SK-N-SH (cell line): ENCODE data around the gene PRPH. TPM values are rescaled to one million over a fixed set of nuclear protein-coding genes. Genes with fewer than 3 reads are reported as not detected.

Experiments
- CTCF ChIA-PET: fragments of 300-600, 350-600 bp; formaldehyde crosslinking; extraction: SDS; loops from one replicate; lab custom pipeline; 2021; lab: Yijun Ruan, JAX
- POLR2A ChIA-PET: fragments of 350-600 bp; sonication (Branson Sonifier 250); formaldehyde crosslinking; extraction: SDS; loops from one replicate; lab custom pipeline; 2020; ENCODE audit warnings: antibody characterized with exemption, inconsistent platforms; lab: Yijun Ruan, JAX
- DNase-seq: peaks from one replicate; pipeline ENCODE4 v3.0.0; 2012
- H2AFZ ChIP-seq: fragments of 200-600 bp; sonication (generic); 2 replicates; pipeline ENCODE4 v1.8.1; 2016; ENCODE audit warnings: antibody characterized with exemption, mild to moderate bottlenecking, low read depth
- H3F3A ChIP-seq: fragments of 200-600 bp; sonication (generic); replicated peaks from 2 replicates; pipeline ENCODE3; 2016; ENCODE audit warnings: antibody characterized with exemption, mild to moderate bottlenecking; ENCODE audit not compliant: insufficient read depth
- H3K27ac ChIP-seq, 2 experiments: fragments of 200-500 bp in 1 of 2; fragments of 200-600 bp in 1 of 2; sonication (Bioruptor generic) in 1 of 2; sonication (generic), shearing (Covaris generic) in 1 of 2; 2 replicates each; pipeline versions ENCODE4 v1.5.1 to v1.6.1; 2014 to 2016; ENCODE audit warnings: low read depth in 2 of 2, inconsistent platforms in 1 of 2, low read length in 1 of 2, mild to moderate bottlenecking in 1 of 2, mixed read lengths in 1 of 2
- H3K27me3 ChIP-seq: fragments of 200-600 bp; sonication (generic), shearing (Covaris generic); 2 replicates; pipeline ENCODE4 v1.6.1; 2016; ENCODE audit warnings: mixed run types; ENCODE audit not compliant: insufficient read depth
- H3K36me3 ChIP-seq, 2 experiments: fragments of 200-500 bp in 1 of 2; fragments of 200-600 bp in 1 of 2; sonication (Bioruptor generic) in 1 of 2; sonication (generic) in 1 of 2; replicated peaks in 1 of 2; 2 replicates each; pipeline versions ENCODE3 to v1.5.1; 2014 to 2016; ENCODE audit warnings: low read length in 1 of 2, mild to moderate bottlenecking in 1 of 2; ENCODE audit not compliant: insufficient read depth in 2 of 2, control insufficient read depth in 1 of 2
- H3K4me1 ChIP-seq, 2 experiments: fragments of 200-500 bp in 1 of 2; fragments of 200-600 bp in 1 of 2; sonication (Bioruptor generic) in 1 of 2; sonication (generic), shearing (Covaris generic) in 1 of 2; 2 replicates each; pipeline versions ENCODE4 v1.5.1 to v1.6.1; 2014 to 2016; ENCODE audit warnings: low read depth in 1 of 2, low read length in 1 of 2, mixed run types in 1 of 2; ENCODE audit not compliant: insufficient read depth in 2 of 2, control insufficient read depth in 1 of 2
- H3K4me2 ChIP-seq: fragments of 200-600 bp; sonication (generic), shearing (Covaris generic); 2 replicates; pipeline ENCODE4 v1.6.1; 2017; ENCODE audit warnings: mixed run types
- H3K4me3 ChIP-seq, 2 experiments: fragments of 200-500 bp in 1 of 2; fragments of 200-600 bp in 1 of 2; sonication (Bioruptor generic) in 1 of 2; sonication (generic), shearing (Covaris generic) in 1 of 2; 2 replicates each; pipeline versions ENCODE4 v1.5.1 to v1.8.1; 2014 to 2016; ENCODE audit warnings: low read depth in 2 of 2, inconsistent platforms in 1 of 2, low read length in 1 of 2, mild to moderate bottlenecking in 1 of 2, mixed read lengths in 1 of 2, moderate library complexity in 1 of 2
- H3K79me2 ChIP-seq: fragments of 200-600 bp; sonication (generic); 2 replicates; pipeline ENCODE4 v1.8.1; 2017; ENCODE audit warnings: mild to moderate bottlenecking; ENCODE audit not compliant: insufficient read depth
- H3K9ac ChIP-seq: fragments of 200-600 bp; sonication (generic); 2 replicates; pipeline ENCODE4 v1.6.1; 2017; ENCODE audit warnings: mixed run types
- H3K9me2 ChIP-seq: fragments of 200-600 bp; sonication (generic); 2 replicates; pipeline ENCODE4 v1.6.1; 2017; ENCODE audit warnings: mixed run types
- H3K9me3 ChIP-seq: fragments of 200-600 bp; sonication (generic); 2 replicates; pipeline ENCODE4 v1.6.1; 2017; ENCODE audit warnings: mixed run types, mild to moderate bottlenecking, moderate library complexity
- H4K20me1 ChIP-seq: fragments of 200-600 bp; sonication (generic); 2 replicates; pipeline ENCODE4 v1.6.1; 2017; ENCODE audit warnings: mild to moderate bottlenecking, mixed run types; ENCODE audit not compliant: insufficient read depth
- CHD2 ChIP-seq: fragments of 150-350 bp; IDR thresholded peaks from 2 replicates; pipeline ENCODE4 v1.6.1; 2018; ENCODE audit warnings: low read length; ENCODE audit not compliant: partially characterized antibody
- ELF1 ChIP-seq: IDR thresholded peaks from 2 replicates; pipeline ENCODE4 v1.4.0; 2012
- MAX ChIP-seq: IDR thresholded peaks from 2 replicates; pipeline ENCODE4 v1.4.0; 2012; ENCODE audit warnings: low read depth
- PBX3 ChIP-seq: IDR thresholded peaks from 2 replicates; pipeline ENCODE4; 2012
- RCOR1 ChIP-seq: fragments of 150-350 bp; IDR thresholded peaks from 2 replicates; pipeline ENCODE4 v1.6.1; 2017; ENCODE audit warnings: antibody characterized with exemption, low read length
- TAF1 ChIP-seq: IDR thresholded peaks from 2 replicates; pipeline ENCODE4 v1.6.1; 2012; ENCODE audit warnings: low read depth, mild to moderate bottlenecking, low read length, moderate library complexity, borderline replicate concordance
- USF2 ChIP-seq: fragments of 150-350 bp; IDR thresholded peaks from 2 replicates; pipeline ENCODE4 v1.6.1; 2017; ENCODE audit warnings: antibody characterized with exemption, low read length, low read depth, borderline replicate concordance
- WGBS: methylation state at CpG from one replicate; pipeline ENCODE4 v1.1.6; 2017; ENCODE audit warnings: low lambda C conversion rate; 5-methylcytosine and 5-hydroxymethylcytosine counted together
- polyA plus RNA-seq, 3 experiments: library from polyadenylated mRNA; depleted of rRNA; stranded (reverse); fragments of >200 nt; gene quantifications; 2 replicates each; pipeline ENCODE4 v1.2.3, GENCODE V29; 2012
- TF ChIP-seq, protein P1 (sequence below): IDR thresholded peaks from 2 replicates; pipeline ENCODE4 v1.4.0; 2012; ENCODE audit warnings: low read depth, borderline replicate concordance
- TF ChIP-seq, protein P2 (sequence below): fragments of 200-600 bp; sonication (generic); IDR thresholded peaks from 2 replicates; pipeline ENCODE4 v1.6.1; 2017; ENCODE audit warnings: antibody characterized with exemption, mild to moderate bottlenecking, moderate library complexity

The PRPH gene
- polyA plus RNA-seq, 1 of the 3 experiments (the other 2 are of a cell fraction): 1.9 TPM

- Histone ChIP-seq H4K20me1 (no peaks in the 10 kb centered on the region), H3K36me3 (no peaks in the 10 kb centered on the region), H3K4me2 (no peak overlapping the region), H3K9ac (no peak overlapping the region), H3K4me3 (no peak overlapping the region), H3K27ac (no peak overlapping the region), H3K9me3 (no peaks in the 10 kb centered on the region), H3K4me1 (peaks cover 6 to 14% of the 10 kb centered on the region in 2 experiments; a peak in 2 of 4 replicates), H3K9me2 (no peaks in the 10 kb centered on the region)
- 69% methylated on average over 7 of the region's 7 CpGs for WGBS
- ChIA-PET POLR2A (no interaction called here), CTCF (interaction anchor here (0.6 to 3.7 kb wide), 5 partner anchors 13 to 73 kb away, joined by 3 to 22 read pairs (median 4); partner anchors contain the start of gene DNAJC22)
- no peak for TF ChIP-seq TAF1
- TF ChIP-seq USF2: no peak
- no peak for TF ChIP-seq CHD2
- TF ChIP-seq, protein P1, sequence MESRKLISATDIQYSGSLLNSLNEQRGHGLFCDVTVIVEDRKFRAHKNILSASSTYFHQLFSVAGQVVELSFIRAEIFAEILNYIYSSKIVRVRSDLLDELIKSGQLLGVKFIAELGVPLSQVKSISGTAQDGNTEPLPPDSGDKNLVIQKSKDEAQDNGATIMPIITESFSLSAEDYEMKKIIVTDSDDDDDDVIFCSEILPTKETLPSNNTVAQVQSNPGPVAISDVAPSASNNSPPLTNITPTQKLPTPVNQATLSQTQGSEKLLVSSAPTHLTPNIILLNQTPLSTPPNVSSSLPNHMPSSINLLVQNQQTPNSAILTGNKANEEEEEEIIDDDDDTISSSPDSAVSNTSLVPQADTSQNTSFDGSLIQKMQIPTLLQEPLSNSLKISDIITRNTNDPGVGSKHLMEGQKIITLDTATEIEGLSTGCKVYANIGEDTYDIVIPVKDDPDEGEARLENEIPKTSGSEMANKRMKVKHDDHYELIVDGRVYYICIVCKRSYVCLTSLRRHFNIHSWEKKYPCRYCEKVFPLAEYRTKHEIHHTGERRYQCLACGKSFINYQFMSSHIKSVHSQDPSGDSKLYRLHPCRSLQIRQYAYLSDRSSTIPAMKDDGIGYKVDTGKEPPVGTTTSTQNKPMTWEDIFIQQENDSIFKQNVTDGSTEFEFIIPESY: no peak
- no peak for TF ChIP-seq ELF1
- no peak for TF ChIP-seq PBX3
- no peak for TF ChIP-seq RCOR1
- no peak for TF ChIP-seq MAX
- TF ChIP-seq, protein P2, sequence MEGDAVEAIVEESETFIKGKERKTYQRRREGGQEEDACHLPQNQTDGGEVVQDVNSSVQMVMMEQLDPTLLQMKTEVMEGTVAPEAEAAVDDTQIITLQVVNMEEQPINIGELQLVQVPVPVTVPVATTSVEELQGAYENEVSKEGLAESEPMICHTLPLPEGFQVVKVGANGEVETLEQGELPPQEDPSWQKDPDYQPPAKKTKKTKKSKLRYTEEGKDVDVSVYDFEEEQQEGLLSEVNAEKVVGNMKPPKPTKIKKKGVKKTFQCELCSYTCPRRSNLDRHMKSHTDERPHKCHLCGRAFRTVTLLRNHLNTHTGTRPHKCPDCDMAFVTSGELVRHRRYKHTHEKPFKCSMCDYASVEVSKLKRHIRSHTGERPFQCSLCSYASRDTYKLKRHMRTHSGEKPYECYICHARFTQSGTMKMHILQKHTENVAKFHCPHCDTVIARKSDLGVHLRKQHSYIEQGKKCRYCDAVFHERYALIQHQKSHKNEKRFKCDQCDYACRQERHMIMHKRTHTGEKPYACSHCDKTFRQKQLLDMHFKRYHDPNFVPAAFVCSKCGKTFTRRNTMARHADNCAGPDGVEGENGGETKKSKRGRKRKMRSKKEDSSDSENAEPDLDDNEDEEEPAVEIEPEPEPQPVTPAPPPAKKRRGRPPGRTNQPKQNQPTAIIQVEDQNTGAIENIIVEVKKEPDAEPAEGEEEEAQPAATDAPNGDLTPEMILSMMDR: no peak
- TF ChIP-seq, all 33 proteins: peak for 0
- DNase-seq: no peak
- Histone ChIP-seq H3K79me2 (no peaks in the 10 kb centered on the region), H2AFZ (no peak overlapping the region), H3K27me3 (no peaks in the 10 kb centered on the region), H3F3A (peaks cover 6% of the 10 kb centered on the region)
Measured at GRCh38 chr12:49274396-49275069, 20.4 kb upstream of the PRPH start.
